ENCODE measurements around the gene GDI2.
"Not testable (repeated sequence)": the region's sequence is repeated elsewhere in the genome, so short reads cannot be mapped to it uniquely, and the experiment has no call there.

Gene GDI2

GRCh38 chr10:5826511-5826910 lies 13.3 kb upstream of the GDI2 start:
- DNase-seq, result not testable (repeated sequence)

- no peak for DNase-seq
Measured at GRCh38 chr10:5818894-5819293, 5.7 kb upstream of the GDI2 start.

- DNase-seq, result no peak
Measured at GRCh38 chr10:5818048-5818331, 4.8 kb upstream of the GDI2 start.

GRCh38 chr10:5817322-5818047 lies 4.3 kb upstream of the GDI2 start:
- no peak for DNase-seq

DNA sequence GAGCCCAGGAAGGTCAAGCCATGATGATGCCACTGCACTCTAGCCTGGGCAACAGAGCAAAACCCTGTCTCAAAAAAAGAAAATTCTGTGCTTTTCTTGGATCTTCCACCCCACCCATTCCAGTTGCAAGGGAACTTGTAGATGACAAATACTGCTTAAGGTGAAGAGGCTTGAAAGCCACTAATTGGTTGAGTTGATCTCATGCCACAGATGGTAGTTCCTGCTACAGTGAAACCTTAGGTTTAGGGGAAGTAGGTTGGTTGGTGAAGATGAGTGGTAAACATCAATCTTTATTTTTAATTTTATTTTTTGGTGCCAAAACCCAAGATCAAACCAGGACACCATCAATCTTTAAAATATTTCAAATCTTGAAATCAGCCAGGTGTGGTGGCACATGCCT lies 2.9 kb upstream of the GDI2 start:
- no peak for DNase-seq

DNA sequence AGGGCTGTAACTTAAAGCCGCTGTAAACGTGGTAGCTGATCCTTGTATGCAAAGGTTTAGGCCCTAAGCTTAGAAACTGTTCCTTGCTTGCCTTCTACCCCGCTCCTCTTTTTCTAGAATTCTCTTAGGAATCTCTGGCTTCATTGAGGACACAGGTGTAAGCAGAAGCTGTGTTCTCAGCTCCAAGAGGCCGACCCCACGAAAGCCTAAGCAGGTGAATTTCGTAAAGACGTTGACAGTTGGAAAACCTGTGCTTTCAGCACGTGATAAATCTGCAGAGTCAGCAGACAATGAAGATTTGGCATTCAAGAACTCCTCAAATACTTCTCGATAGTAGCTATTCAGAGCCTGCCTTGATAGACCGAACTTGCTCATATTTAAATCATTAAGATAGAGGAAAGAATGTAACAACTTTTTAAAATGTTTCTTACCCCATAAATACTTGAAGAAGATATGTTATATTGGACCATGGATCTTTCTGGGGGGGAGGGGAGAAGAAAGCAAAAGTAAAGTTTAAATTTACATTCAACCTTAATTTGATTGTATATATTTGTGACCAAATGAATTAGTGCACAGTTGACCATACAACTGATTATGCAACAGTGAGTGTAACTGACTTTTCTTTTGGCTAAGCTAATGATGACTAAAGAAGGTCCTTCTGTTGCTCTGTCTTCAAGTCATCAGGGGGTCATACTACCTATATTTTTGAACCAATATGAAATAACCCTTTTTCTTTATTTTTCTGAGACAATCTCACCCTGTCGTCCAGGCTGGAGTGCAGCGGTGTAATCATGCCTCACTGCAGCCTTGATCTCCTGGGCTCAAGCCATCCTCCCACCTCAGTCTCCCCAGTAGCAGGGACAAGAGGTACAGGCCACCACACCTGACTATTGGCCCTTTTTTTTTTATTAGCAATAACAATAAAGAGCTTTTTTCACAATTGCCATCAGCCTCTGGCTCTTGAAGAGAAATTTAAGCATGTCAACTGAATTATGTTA lies 1.2 kb upstream of the GDI2 start:
- no peak for DNase-seq

GRCh38 chr10:5813091-5813340 lies 218 bp downstream of the GDI2 start:
- no peak for DNase-seq

GRCh38 chr10:5812283-5813090 lies 747 bp downstream of the GDI2 start:
- peak; percentile 54 for DNase-seq

GRCh38 chr10:5811387-5811821 lies 1.8 kb downstream of the GDI2 start:
- DNase-seq, result no peak

GRCh38 chr10:5810225-5810624 lies 3.0 kb downstream of the GDI2 start:
- DNase-seq, result no peak

GRCh38 chr10:5809527-5810154 lies 3.6 kb downstream of the GDI2 start:
- DNase-seq, result no peak

DNA sequence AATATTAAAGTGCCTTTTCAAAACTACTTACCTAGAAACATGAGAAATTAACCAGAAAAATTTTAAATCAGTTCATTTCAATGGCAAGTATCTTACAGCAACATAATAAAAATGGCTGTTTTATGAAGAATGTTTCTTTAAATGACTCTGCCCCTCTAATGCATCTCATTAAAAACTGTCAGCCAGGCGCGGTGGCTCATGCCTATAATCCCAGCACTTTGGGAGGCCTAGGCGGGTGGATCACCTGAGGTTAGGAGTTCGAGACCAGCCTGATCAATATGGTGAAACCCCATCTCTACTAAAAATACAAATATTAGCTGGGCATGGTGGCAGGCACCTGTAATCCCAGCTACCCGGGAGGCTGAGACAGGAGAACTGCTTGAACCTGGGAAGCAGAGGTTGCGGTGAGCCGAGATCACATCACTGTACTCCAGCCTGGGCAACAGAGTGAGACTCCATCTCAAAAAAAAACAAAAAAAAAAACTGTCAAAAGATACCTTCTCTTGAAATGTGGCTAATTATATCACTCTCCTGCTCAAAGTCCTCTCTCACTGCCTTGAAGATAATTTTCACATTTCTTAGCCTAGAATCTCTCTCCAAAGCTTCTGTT lies 4.3 kb downstream of the GDI2 start:
- not testable (repeated sequence) for DNase-seq

GRCh38 chr10:5806745-5807144 lies 6.5 kb downstream of the GDI2 start:
- no peak for DNase-seq

GRCh38 chr10:5805711-5806110 lies 7.5 kb downstream of the GDI2 start:
- no peak for DNase-seq

DNA sequence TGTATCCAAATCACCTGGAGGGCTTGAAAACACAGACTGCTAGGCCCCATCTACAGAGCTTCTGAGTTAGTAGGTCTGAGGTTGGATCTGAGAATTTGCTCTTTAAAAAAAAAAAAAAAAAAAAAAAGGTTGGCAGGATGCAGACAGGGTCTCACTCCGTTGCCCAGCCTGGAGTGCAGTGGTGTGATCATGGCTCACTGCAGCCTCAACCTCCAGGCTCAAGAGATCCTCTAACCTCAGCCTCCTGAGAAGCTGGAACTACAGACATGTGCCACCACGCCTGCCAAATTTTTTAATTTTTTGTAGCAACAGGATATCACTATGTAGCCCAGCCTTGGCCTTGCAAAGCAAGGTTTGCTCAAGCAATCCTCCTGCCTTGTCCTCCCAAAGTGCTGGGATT lies 8.0 kb downstream of the GDI2 start:
- DNase-seq, result no peak

DNA sequence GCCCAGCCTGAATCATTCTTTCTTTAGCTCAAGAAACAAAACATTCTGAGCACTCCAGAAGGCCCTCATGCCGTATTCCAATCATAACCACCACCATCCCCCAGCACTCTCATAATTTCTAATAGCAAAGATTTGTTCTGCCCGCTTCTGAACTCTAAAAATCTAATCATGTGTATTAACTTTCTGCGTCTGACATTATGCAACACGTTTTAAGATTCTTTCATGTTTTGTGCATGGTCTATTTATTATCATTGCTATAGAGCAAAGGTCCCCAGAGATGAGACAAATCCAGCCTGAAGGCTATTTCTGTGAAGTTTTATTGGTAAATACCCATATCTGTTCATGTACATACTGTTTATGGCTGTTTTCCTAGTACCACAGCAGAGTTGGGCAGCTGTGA lies 8.8 kb downstream of the GDI2 start:
- DNase-seq, result no peak

- DNase-seq, result no peak
Measured at GRCh38 chr10:5800782-5801181, 12.5 kb downstream of the GDI2 start.

DNA sequence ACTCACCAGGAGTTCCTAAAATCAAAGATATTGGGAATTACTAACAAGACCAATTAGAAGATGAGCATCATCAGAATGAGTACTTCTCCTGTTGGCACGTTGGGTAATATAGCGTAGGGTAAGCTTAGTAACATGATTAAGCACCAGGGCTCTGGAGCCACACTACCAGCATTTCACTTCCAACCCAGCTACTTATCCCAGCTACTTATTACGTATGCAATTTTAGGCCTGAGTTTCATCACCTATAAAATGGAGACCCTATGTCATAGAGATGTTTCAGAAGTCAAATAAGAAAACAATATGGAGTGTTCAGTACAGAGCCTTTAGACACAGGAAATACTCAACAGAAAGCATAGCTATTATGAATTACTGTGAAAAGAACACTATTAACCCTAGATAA lies 19.0 kb downstream of the GDI2 start:
- no peak for DNase-seq

- no peak for DNase-seq
Measured at GRCh38 chr10:5789626-5790025, 23.6 kb downstream of the GDI2 start.

- DNase-seq, result no peak
Measured at GRCh38 chr10:5788969-5789368, 24.3 kb downstream of the GDI2 start.

DNA sequence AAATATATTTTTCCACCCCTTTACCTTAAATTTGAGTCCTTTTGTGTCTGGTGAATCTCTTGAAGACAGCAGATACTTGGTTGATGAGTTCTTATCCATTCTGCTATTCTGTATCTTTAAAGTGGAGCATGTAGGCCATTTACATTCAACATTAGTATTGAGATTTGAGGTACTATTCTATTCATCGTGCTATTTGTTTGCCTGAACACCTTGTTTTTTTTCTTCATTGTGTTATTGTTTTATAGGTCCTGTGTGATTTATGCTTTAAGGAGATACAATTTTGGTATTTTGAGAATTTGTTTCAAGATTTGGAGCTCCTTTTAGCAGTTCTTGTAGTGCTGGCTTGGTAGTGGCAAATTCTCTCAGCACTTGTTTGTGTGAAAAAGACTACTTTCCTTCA lies 29.9 kb downstream of the GDI2 start:
- DNase-seq, result no peak

GRCh38 chr10:5782174-5782573 lies 31.1 kb downstream of the GDI2 start:
- no peak for DNase-seq

DNA sequence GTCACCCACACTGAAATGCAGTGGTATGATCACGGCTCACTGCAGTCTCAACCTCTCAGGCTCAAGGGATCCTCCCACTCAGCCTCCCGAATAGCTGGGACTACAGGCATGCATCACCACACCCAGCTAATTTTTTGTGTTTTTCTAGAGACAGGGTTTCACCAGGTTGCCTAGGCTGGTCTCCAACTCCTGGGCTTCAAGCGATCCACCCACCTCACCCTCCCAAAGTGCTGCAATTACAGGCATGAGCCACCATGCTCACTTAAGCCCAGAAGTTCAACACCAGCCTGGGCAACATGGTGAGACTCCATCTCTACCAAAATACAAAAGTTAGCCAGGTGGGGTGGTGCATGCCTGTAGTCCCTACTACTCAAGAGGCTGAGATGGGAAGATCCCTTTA lies 33.5 kb downstream of the GDI2 start:
- no peak for DNase-seq
